H7 (cell line): ENCODE data around the gene NKAIN1. TPM values are rescaled to one million over a fixed set of nuclear protein-coding genes. Genes with fewer than 3 reads are reported as not detected.
A peak's percentile ranks its signal among the peaks of the same experiment; 100 is the strongest.
"Not testable (repeated sequence)": the region's sequence is repeated elsewhere in the genome, so short reads cannot be mapped to it uniquely, and the experiment has no call there.

ENCODE experiments used
- DNase-seq: peaks from one replicate; pipeline ENCODE4 v3.0.0; 2012
- H3K27me3 ChIP-seq: 2 replicates; pipeline ENCODE4 v1.6.0; 2011; ENCODE audit warnings: mild to moderate bottlenecking, low read length; ENCODE audit not compliant: control insufficient read depth, insufficient read depth
- H3K36me3 ChIP-seq: replicated peaks from 2 replicates; pipeline ENCODE4 v1.5.1; 2011; ENCODE audit warnings: low read length; ENCODE audit not compliant: control insufficient read depth, insufficient read depth
- H3K4me3 ChIP-seq: 2 replicates; pipeline ENCODE4 v1.5.1; 2011; ENCODE audit warnings: low read depth, mild to moderate bottlenecking, control low read depth, low read length, moderate library complexity; ENCODE audit not compliant: insufficient read depth
- total RNA-seq: library from RNA; depleted of rRNA; stranded (reverse); fragments of >200 nt; shearing (Covaris generic); gene quantifications from 2 replicates; pipeline ENCODE4 v1.2.3, GENCODE V29; 2014; rRNA removed

Gene NKAIN1
- 73.6 and 89.9 TPM in 2 replicates for total RNA-seq

GRCh38 chr1:31239653-31240241, at the start of gene NKAIN1:
Gene NKAIN1, minus strand, starts transcription at chr1:31239887. Its CDS starts 340 bp downstream, at chr1:31239547.
- Histone ChIP-seq H3K4me3 (peak within 1 kb of the TSS; percentile 83), H3K27me3 (peaks cover 25% of the 10 kb centered on the region), H3K36me3 (no peaks in the 10 kb centered on the region)
- peak; percentile 90 for DNase-seq

GRCh38 chr1:31289021-31289420, 49.3 kb upstream of the NKAIN1 start:
- peaks cover 28% of the 10 kb centered on the region for H3K36me3 ChIP-seq
- no peak overlapping the region for H3K4me3 ChIP-seq
- no peaks in the 10 kb centered on the region for H3K27me3 ChIP-seq
- DNase-seq: no peak

GRCh38 chr1:31287791-31288190, 48.1 kb upstream of the NKAIN1 start:
- DNase-seq, H3K27me3 ChIP-seq, H3K4me3 ChIP-seq: not testable (repeated sequence)
- H3K36me3 ChIP-seq: peaks cover 24% of the 10 kb centered on the region

- H3K4me3 ChIP-seq, H3K27me3 ChIP-seq, DNase-seq: not testable (repeated sequence)
- peaks cover 24% of the 10 kb centered on the region for H3K36me3 ChIP-seq
Measured at GRCh38 chr1:31282426-31282825, 42.7 kb upstream of the NKAIN1 start.

DNA sequence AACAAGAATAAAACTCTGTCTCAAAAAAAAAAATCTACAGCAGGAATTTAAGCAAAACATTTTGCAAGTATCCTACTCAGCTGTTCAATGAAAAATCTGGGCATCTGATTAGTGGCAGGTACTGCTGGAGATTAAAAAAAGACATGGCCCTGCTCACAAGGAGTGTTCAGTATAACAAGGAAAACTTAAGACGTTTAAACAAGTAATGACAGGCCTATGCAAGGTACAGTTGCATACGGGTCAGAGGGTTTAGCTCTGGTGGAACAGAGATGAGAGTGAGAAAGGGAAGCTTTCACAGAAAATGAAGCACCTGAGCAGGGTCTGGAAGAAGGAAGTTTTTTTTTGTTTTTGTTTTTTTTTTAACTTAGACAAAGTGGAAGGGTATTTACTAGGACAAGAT, 33.9 kb upstream of the NKAIN1 start:
- no peak for DNase-seq
- Histone ChIP-seq H3K4me3 (no peak overlapping the region), H3K27me3 (no peaks in the 10 kb centered on the region), H3K36me3 (peaks cover 23% of the 10 kb centered on the region)

DNA sequence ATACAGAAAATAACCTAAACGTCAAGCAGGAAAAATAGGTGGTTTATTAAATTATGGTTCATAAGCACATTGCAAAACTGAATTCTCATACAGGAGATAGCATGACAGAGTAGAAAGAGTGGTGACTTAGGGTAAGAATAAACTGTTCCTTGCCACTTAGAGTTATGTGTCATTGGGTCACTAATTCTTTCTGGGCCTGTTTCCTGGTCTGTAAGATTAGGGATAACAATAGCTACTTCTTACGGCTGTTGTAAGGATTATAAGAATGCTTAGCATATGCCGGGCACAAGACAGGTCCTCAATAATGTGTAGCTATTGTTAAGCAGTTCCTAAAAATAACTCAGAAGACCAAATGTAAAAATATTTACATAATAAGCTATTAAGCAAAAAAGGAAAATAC, 32.7 kb upstream of the NKAIN1 start:
- H3K36me3 ChIP-seq: peaks cover 25% of the 10 kb centered on the region
- H3K4me3 ChIP-seq: no peak overlapping the region
- no peak for DNase-seq
- H3K27me3 ChIP-seq: no peaks in the 10 kb centered on the region

DNA sequence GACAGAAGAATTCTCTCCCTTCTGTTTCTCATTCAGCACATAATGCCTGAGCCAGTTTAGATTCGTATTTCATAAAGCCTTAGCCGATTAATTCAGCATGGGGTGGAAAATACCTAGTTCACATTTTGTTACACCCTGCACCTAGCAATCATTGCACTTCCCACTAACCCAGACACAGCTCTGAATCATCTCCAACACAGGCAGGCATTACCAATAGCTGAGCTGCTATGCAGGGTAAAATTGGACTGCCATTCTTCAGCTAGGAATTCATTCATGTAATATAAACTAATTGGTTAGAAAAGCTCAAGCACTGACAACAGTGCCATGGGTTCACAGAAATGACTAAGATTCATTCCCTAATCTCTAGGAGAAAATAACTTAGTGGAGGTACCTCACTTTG, 26.9 kb upstream of the NKAIN1 start:
- Histone ChIP-seq H3K36me3 (peaks cover 46% of the 10 kb centered on the region), H3K27me3 (no peaks in the 10 kb centered on the region), H3K4me3 (no peak overlapping the region)
- DNase-seq: no peak

DNA sequence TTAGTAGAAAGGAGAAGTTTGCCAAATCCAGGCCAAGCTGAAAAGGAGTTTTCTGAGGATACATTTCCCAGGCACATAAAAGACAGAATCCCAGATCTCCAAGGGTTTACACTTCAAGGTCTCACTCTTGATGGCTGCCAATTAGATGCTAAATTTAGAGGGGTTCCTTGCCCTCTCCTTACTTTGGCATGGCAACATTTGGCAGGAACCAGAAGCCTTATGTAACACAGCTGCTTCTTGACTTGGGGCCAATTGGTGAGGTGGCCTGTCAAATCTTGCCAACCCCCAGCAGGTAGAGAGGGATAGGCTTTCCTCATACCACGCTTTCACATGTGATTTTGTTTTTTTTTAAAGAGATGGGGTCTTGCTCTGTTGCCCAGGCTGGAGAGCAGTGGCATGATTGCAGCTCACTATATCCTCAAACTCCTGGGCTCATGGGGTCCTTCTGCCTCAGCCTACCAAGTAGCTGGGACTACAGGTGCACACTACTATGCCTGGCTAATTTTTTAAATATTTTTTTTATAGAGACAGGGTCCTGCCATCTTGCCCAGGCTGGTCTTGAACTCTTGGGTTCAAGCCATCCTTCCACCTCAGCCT, 25.2 kb upstream of the NKAIN1 start:
- no peak for DNase-seq
- peaks cover 43% of the 10 kb centered on the region for H3K36me3 ChIP-seq
- no peaks in the 10 kb centered on the region for H3K27me3 ChIP-seq
- no peak overlapping the region for H3K4me3 ChIP-seq

DNA sequence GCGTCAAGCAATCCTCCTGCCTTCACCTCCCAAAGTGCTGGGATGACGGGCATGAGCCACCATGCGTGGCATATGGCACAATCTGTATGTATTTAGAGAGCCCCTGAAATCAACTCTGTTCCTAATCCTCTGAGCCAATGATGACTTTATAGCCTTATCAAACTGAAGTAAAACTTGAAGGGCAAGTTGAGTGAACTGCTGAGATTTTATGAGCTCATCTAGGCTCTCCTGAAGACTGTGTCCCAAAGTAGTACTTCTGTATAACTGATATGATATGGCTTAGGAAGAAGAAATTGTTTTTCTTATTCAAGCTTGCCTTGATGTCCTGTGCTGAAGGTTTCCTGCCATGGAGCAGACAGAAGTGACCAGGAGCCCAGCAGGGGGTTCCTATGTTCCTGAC, 23.7 kb upstream of the NKAIN1 start:
- H3K36me3 ChIP-seq: peaks cover 41% of the 10 kb centered on the region
- no peaks in the 10 kb centered on the region for H3K27me3 ChIP-seq
- no peak for DNase-seq
- H3K4me3 ChIP-seq: no peak overlapping the region

- H3K27me3 ChIP-seq, DNase-seq, H3K4me3 ChIP-seq: not testable (repeated sequence)
- peaks cover 40% of the 10 kb centered on the region for H3K36me3 ChIP-seq
Measured at GRCh38 chr1:31262393-31262792, 22.7 kb upstream of the NKAIN1 start.

GRCh38 chr1:31261916-31262315, 22.2 kb upstream of the NKAIN1 start:
- Histone ChIP-seq H3K27me3 (no peaks in the 10 kb centered on the region), H3K36me3 (peaks cover 36% of the 10 kb centered on the region), H3K4me3 (no peak overlapping the region)
- DNase-seq: no peak

DNA sequence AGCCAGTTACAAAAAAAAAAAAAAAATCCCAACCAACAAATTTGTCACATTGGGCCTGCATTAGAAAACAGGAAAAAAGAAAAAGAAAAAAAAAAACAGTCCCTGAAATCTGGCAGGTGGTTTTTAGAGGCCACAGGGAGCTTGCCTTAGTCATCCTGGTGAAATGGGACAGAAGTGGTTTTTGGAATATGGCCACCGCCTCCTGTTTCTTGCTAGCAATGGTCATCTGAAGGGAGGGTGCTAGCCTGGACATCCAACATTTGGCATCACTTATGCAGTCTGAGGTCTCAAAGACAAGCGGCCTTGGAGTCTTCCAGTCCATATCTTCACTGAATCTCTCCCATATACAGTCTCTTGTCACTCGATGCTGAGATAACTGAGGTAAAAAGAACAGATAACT, 20.1 kb upstream of the NKAIN1 start:
- peaks cover 27% of the 10 kb centered on the region for H3K36me3 ChIP-seq

DNA sequence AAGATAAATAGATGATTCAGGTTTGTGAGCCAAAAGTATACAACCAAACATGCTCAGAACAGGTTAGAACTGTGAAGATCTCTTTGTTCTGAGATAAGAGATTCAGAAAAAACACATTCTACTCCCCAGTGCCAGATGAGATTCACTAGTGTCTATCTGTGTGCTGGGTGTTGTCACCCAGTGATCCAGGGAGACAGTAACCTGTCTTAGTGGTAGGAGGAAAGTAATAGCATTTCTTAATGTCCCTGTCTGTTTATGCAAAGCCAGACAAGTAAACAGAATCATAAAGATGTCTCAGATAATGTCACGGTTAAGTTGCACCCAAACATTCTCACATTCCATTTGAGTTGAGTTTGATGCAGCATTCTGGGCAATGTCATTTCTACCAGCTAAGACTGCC, 18.9 kb upstream of the NKAIN1 start:
- Histone ChIP-seq H3K4me3 (no peak overlapping the region), H3K27me3 (no peaks in the 10 kb centered on the region), H3K36me3 (peaks cover 21% of the 10 kb centered on the region)
- DNase-seq: no peak

More for the DNA sequence above, 20.1 kb upstream of the NKAIN1 start:
- no peaks in the 10 kb centered on the region for H3K27me3 ChIP-seq
- no peak overlapping the region for H3K4me3 ChIP-seq
- DNase-seq: no peak

DNA sequence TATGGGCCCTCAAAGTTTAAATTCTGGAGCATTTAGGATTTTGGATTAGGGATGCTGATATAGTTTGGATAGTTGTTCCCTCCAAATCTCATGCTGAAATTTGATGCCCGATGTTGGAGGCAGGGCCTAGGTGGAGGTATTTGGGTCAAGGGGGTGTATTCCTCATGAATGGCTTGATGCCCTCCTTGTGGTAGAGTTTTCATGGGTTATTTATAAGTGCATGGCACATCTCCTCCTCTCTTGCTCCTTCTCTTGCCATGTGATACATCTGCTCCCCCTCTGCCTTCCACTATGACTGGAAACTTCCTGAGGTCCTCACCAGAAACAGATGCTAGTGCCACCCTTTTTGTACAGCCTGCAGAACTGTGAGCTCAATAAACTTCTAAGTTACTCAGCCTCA, 17.5 kb upstream of the NKAIN1 start:
- DNase-seq: no peak
- Histone ChIP-seq H3K4me3 (no peak overlapping the region), H3K27me3 (no peaks in the 10 kb centered on the region), H3K36me3 (peaks cover 19% of the 10 kb centered on the region)

DNA sequence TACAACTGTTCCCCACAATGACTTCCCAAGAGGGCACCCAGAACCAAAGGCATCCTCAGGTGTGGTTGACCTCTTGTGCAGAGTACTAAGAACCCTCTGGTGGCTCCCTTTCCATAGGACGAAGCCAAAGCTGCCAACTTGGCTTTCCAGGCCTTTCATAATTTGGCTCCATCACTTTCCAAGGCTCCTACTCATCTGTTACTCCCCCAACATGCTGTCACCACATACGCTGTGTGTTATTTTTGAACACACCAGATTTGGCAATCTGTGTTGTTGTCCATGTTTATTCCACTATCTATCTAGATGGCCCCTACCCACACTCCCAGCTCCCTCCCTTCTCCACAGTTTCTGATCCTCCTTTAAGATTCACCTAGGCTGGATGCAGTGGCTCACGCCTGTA, 10.2 kb upstream of the NKAIN1 start:
- H3K4me3 ChIP-seq: no peak overlapping the region
- H3K36me3 ChIP-seq: no peaks in the 10 kb centered on the region
- DNase-seq: no peak
- H3K27me3 ChIP-seq: no peaks in the 10 kb centered on the region
